Nephron progenitor cell (in vitro differentiated cells): ENCODE results near the gene NEB.

ENCODE experiments used
- DNase-seq: peaks from one replicate; pipeline ENCODE4 v3.0.0; 2021
- H3K27ac Mint-ChIP-seq: 2 replicates; pipeline ENCODE4 v1.8.0; 2021; ENCODE audit warnings: mild to moderate bottlenecking, moderate library complexity, mixed read lengths
- H3K27me3 Mint-ChIP-seq: 2 replicates; pipeline ENCODE4 v1.8.0; 2021; ENCODE audit warnings: mild to moderate bottlenecking, low read depth, mixed read lengths; ENCODE audit not compliant: poor library complexity
- H3K36me3 Mint-ChIP-seq: 2 replicates; pipeline ENCODE4 v1.8.0; 2021; ENCODE audit warnings: low read depth, mixed read lengths
- H3K4me1 Mint-ChIP-seq: 2 replicates; pipeline ENCODE4 v1.8.0; 2021; ENCODE audit warnings: mixed read lengths
- H3K4me3 Mint-ChIP-seq: 2 replicates; pipeline ENCODE4 v1.8.0; 2021; ENCODE audit warnings: mild to moderate bottlenecking, moderate library complexity, mixed read lengths
- H3K9me3 Mint-ChIP-seq: 2 replicates; pipeline ENCODE4 v1.8.0; 2021; ENCODE audit warnings: mild to moderate bottlenecking, moderate library complexity, mixed read lengths
- TF ChIP-seq, protein P1 (sequence below): fragments of 200-600 bp; sonication (generic); IDR thresholded peaks from 2 replicates; pipeline ENCODE4 v1.5.0; 2021; ENCODE audit warnings: antibody characterized with exemption

NEB gene, protein sequence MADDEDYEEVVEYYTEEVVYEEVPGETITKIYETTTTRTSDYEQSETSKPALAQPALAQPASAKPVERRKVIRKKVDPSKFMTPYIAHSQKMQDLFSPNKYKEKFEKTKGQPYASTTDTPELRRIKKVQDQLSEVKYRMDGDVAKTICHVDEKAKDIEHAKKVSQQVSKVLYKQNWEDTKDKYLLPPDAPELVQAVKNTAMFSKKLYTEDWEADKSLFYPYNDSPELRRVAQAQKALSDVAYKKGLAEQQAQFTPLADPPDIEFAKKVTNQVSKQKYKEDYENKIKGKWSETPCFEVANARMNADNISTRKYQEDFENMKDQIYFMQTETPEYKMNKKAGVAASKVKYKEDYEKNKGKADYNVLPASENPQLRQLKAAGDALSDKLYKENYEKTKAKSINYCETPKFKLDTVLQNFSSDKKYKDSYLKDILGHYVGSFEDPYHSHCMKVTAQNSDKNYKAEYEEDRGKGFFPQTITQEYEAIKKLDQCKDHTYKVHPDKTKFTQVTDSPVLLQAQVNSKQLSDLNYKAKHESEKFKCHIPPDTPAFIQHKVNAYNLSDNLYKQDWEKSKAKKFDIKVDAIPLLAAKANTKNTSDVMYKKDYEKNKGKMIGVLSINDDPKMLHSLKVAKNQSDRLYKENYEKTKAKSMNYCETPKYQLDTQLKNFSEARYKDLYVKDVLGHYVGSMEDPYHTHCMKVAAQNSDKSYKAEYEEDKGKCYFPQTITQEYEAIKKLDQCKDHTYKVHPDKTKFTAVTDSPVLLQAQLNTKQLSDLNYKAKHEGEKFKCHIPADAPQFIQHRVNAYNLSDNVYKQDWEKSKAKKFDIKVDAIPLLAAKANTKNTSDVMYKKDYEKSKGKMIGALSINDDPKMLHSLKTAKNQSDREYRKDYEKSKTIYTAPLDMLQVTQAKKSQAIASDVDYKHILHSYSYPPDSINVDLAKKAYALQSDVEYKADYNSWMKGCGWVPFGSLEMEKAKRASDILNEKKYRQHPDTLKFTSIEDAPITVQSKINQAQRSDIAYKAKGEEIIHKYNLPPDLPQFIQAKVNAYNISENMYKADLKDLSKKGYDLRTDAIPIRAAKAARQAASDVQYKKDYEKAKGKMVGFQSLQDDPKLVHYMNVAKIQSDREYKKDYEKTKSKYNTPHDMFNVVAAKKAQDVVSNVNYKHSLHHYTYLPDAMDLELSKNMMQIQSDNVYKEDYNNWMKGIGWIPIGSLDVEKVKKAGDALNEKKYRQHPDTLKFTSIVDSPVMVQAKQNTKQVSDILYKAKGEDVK (N-terminal part only)

GRCh38 chr2:151733771-151734672 lies at the start of gene NEB:
NEB (minus strand) TSS chr2:151734476; CDS start chr2:151733156, 1,320 bp downstream.
- Mint-ChIP-seq H3K9me3 (peaks cover 6% of the 10 kb centered on the region), H3K27me3 (no peaks in the 10 kb centered on the region), H3K4me3 (no peak within 1 kb of the TSS), H3K36me3 (no peaks in the 10 kb centered on the region), H3K27ac (no peak within 1 kb of the TSS), H3K4me1 (peaks cover 32% of the 10 kb centered on the region)
- DNase-seq, result no peak
- TF ChIP-seq, protein P1, sequence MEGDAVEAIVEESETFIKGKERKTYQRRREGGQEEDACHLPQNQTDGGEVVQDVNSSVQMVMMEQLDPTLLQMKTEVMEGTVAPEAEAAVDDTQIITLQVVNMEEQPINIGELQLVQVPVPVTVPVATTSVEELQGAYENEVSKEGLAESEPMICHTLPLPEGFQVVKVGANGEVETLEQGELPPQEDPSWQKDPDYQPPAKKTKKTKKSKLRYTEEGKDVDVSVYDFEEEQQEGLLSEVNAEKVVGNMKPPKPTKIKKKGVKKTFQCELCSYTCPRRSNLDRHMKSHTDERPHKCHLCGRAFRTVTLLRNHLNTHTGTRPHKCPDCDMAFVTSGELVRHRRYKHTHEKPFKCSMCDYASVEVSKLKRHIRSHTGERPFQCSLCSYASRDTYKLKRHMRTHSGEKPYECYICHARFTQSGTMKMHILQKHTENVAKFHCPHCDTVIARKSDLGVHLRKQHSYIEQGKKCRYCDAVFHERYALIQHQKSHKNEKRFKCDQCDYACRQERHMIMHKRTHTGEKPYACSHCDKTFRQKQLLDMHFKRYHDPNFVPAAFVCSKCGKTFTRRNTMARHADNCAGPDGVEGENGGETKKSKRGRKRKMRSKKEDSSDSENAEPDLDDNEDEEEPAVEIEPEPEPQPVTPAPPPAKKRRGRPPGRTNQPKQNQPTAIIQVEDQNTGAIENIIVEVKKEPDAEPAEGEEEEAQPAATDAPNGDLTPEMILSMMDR, result no peak

DNA sequence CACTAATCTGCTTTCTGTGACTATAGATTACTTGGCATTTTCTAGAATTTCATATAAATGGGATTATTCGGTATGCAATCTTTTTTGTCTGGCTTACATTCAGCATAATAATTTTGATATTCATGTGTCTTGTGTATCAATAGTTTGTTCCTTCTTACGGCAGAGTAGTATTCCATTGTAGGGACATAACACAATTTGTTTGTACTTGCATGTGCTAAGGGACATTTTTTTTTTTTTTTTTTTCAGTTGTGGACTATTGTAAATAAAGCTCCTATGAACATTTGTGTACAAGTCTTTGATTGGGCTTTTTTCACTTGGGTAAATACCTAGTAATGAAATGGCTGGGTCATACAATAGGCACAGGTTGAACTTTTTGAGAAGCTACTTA lies 48.9 kb upstream of the NEB start:
- no peak for DNase-seq
- Mint-ChIP-seq H3K36me3 (peaks cover 63% of the 10 kb centered on the region), H3K9me3 (peaks cover 14% of the 10 kb centered on the region), H3K4me3 (no peak overlapping the region), H3K4me1 (no peaks in the 10 kb centered on the region), H3K27ac (no peak overlapping the region), H3K27me3 (no peaks in the 10 kb centered on the region)
- TF ChIP-seq, protein P1, result no peak

- no peak overlapping the region for H3K27ac Mint-ChIP-seq
- H3K4me3 Mint-ChIP-seq, result no peak overlapping the region
Measured at GRCh38 chr2:151782378-151783132, 48.3 kb upstream of the NEB start.

GRCh38 chr2:151781642-151782041 lies 47.4 kb upstream of the NEB start:
- H3K36me3 Mint-ChIP-seq, result peaks cover 75% of the 10 kb centered on the region
- H3K27me3 Mint-ChIP-seq, result no peaks in the 10 kb centered on the region
- H3K27ac Mint-ChIP-seq, result no peak overlapping the region

More at GRCh38 chr2:151782378-151783132, 48.3 kb upstream of the NEB start:
- no peak for DNase-seq
- no peaks in the 10 kb centered on the region for H3K27me3 Mint-ChIP-seq
- peaks cover 17% of the 10 kb centered on the region for H3K9me3 Mint-ChIP-seq
- no peaks in the 10 kb centered on the region for H3K4me1 Mint-ChIP-seq
- TF ChIP-seq, protein P1, result no peak
- peaks cover 66% of the 10 kb centered on the region for H3K36me3 Mint-ChIP-seq

More at GRCh38 chr2:151781642-151782041, 47.4 kb upstream of the NEB start:
- TF ChIP-seq, protein P1, result no peak
- Mint-ChIP-seq H3K9me3 (peaks cover 17% of the 10 kb centered on the region), H3K4me1 (no peaks in the 10 kb centered on the region), H3K4me3 (no peak overlapping the region)
- no peak for DNase-seq
